ENCODE measurements around the gene DCPS. TPM values are rescaled to one million over a fixed set of nuclear protein-coding genes. Genes with fewer than 3 reads are reported as not detected.
"Not testable (repeated sequence)": the region's sequence is repeated elsewhere in the genome, so short reads cannot be mapped to it uniquely, and the experiment has no call there.

Gene DCPS
- total RNA-seq, 1 experiment from 2014 or later, result 17.1 TPM

DNA sequence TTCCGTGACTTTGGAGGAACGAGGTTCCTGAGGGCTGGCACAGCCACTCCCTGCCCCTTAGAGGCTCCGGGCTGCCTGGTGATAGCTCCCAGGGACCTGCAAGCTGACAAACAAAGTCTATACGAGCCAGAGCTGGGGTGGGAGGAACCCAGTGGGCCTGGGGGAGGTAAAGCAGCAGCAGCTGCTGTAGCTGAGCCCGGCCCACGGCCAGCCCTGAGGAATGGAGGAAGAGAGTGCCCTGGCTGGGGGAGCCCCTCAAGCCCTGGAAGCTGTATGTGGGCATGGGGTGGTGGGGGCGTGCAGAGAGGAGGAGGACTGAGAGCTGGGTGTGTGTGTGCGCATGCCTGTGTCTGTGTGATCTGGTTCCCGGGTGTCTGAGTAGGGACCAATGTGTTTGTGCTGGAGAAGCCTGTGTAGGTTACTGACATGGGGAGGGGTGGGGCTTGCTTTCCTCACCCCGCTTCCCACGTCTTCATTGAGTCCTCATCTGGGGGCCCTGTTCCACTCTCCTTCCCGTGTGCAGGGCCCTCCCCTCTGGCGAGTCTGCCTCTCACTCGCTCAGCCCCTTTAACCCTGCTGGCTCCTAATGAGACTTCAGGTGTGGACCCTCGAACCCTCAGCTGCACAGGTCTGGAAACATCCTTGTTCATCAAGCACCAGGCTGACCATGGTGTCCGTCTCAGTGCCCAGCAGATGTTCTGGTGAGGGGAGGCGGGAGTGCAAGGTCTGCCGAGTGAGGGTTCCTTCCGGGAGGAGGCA, 62.4 kb downstream of the DCPS start:
- in situ Hi-C loops (cut with HindIII; ENCODE audit: low pct_unique_long_range_greater_than_20kb, low sequenced_read_pairs), result no loop called here
- DNase-seq (ENCODE audit: low read depth), result no peak

- not testable (repeated sequence) for DNase-seq (ENCODE audit: low read depth)
These were observed 63.2 kb downstream of the DCPS start for GRCh38 chr11:126366823-126367654.

GRCh38 chr11:126367806-126368205, 63.9 kb downstream of the DCPS start:
- in situ Hi-C loops (cut with HindIII; ENCODE audit: low pct_unique_long_range_greater_than_20kb, low sequenced_read_pairs), result not testable (repeated sequence)

More at GRCh38 chr11:126366823-126367654, 63.2 kb downstream of the DCPS start:
- in situ Hi-C loops (cut with HindIII; ENCODE audit: low pct_unique_long_range_greater_than_20kb, low sequenced_read_pairs), result not testable (repeated sequence)

DNA sequence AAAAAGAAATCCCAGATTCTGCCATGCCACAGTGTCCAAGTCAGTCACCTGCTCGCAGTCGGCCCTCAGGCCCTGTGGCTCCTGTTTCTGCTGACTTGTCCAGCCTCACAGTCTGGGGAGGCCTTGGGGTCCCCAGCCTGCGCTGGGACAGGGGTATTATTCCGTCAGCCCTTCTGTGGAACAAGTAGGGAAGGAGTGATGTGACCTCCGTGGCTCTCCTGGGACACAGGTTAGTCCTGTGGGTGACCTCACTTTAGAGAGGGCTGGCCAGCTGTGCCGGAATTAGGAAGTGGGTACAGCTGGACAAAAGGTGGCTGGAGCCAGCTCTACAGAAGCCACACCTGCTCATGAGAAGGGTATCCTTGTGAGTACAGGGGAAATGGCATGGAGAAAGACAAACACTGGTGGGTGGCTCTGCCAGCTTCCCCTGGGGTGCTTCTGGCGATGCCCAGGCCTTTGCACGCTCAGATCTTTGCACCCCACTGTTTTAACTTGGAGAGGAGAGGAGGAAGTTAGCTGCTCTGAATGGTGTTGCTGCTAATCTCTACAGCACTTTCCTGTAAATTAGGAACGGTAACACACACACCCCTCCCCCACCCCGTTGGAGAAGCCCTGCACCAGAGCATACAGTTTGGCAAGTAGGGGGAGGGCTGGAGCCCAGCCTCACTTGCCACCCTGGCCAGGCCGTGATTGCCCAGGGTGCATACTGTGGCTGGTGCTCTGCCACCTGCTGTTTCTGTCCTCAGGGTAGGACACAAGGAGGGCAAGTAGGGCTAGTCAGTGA, 64.7 kb downstream of the DCPS start:
- in situ Hi-C loops (cut with HindIII; ENCODE audit: low pct_unique_long_range_greater_than_20kb, low sequenced_read_pairs); DNase-seq (ENCODE audit: low read depth): not testable (repeated sequence)

More at GRCh38 chr11:126367806-126368205, 63.9 kb downstream of the DCPS start:
- DNase-seq (ENCODE audit: low read depth), result not testable (repeated sequence)

- DNase-seq (ENCODE audit: low read depth), result no peak
These were observed 66.2 kb downstream of the DCPS start for GRCh38 chr11:126370016-126370415.

DNA sequence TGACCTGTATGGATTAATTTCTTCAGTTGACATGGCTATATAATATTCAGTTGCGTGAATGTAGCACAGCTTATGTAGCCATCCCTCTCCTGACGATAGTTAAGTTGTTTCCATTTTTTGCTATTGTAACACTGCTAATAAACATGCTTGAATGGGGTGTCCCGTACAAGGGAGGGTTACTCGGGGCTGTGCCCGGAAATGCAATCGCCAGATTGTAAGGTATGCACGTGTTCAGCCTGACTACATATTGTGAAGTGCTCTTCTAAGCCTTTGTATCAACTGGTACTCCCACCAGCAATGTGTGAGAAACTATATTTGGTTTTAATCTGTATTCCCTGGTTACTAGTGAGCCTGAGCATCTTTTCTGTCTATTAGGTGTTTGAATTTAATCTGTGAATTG, 67.7 kb downstream of the DCPS start:
- DNase-seq (ENCODE audit: low read depth), result no peak
- in situ Hi-C loops (cut with HindIII; ENCODE audit: low pct_unique_long_range_greater_than_20kb, low sequenced_read_pairs), result no loop called here

More at GRCh38 chr11:126370016-126370415, 66.2 kb downstream of the DCPS start:
- in situ Hi-C loops (cut with HindIII; ENCODE audit: low pct_unique_long_range_greater_than_20kb, low sequenced_read_pairs), result no loop called here

- DNase-seq (ENCODE audit: low read depth), result peak; percentile 69
- in situ Hi-C loops (cut with HindIII; ENCODE audit: low pct_unique_long_range_greater_than_20kb, low sequenced_read_pairs), result not testable (repeated sequence)
These were observed 69.7 kb downstream of the DCPS start for GRCh38 chr11:126373389-126374066.

GRCh38 chr11:126374562-126375300, 70.9 kb downstream of the DCPS start:
- DNase-seq (ENCODE audit: low read depth); in situ Hi-C loops (cut with HindIII; ENCODE audit: low pct_unique_long_range_greater_than_20kb, low sequenced_read_pairs): not testable (repeated sequence)

- in situ Hi-C loops (cut with HindIII; ENCODE audit: low pct_unique_long_range_greater_than_20kb, low sequenced_read_pairs), result no loop called here
- DNase-seq (ENCODE audit: low read depth), result no peak
These were observed 71.9 kb downstream of the DCPS start for GRCh38 chr11:126375726-126376125.

DNA sequence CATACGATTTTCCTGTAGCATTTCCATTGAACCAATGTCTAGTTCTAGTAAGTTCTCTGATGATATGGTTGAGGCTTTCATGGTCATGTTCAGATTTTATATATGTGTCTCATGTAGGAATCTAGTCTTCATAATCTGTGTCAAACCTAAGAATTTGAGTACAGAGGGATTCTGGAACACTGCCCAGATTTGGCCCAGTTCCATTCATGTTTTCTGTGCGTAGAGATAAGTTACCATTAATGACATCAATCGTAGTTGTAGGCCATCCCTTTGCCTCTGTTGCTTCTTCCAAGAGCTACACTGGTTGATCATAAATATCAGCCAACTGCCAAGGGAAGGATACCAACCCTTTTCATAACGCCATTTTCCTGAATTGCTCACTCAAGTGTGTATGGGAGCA, 74.9 kb downstream of the DCPS start:
- in situ Hi-C loops (cut with HindIII; ENCODE audit: low pct_unique_long_range_greater_than_20kb, low sequenced_read_pairs), result no loop called here
- no peak for DNase-seq (ENCODE audit: low read depth)

DNA sequence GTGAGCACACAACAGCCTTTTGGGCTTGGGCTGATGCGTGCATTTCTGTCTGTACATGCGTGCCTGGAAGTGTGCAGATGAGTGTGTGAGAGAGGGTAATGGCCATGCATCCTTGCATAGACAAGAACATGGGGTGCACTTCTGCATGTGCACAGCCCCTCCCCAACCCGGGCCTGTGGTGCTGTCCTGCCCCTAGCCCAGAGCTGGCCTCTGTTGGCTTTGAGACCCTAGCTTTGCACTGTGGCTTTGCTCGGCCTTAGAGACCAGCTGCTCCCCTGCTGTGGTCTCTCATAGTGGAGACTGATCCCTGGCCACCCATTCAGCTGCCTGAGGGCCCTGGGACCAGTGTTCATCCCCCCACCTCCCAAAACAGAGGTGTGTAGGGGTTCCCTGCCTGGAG, 77.0 kb downstream of the DCPS start:
- DNase-seq (ENCODE audit: low read depth), result no peak
- in situ Hi-C loops (cut with HindIII; ENCODE audit: low pct_unique_long_range_greater_than_20kb, low sequenced_read_pairs), result no loop called here

DNA sequence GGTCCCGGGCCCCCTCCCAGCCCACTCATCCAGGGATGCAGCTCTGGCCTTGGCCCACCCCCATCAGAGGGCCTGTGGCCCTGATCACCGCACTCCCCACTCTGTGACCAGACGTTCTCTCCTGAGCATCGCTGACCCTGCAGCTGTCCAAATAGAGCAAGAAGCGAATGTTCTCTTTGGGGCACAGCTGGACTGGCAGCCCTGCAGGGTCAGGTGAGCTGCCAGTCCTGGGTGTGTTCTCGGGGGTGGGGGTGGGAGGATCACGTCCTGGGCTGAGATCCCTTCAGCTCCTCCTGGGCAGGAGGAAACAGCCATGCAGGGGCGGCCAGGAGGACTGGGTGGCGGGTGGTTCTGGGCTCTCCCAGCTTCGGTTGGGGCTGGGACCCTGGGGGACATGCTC, 78.1 kb downstream of the DCPS start:
- in situ Hi-C loops (cut with HindIII; ENCODE audit: low pct_unique_long_range_greater_than_20kb, low sequenced_read_pairs); DNase-seq (ENCODE audit: low read depth): not testable (repeated sequence)

DNA sequence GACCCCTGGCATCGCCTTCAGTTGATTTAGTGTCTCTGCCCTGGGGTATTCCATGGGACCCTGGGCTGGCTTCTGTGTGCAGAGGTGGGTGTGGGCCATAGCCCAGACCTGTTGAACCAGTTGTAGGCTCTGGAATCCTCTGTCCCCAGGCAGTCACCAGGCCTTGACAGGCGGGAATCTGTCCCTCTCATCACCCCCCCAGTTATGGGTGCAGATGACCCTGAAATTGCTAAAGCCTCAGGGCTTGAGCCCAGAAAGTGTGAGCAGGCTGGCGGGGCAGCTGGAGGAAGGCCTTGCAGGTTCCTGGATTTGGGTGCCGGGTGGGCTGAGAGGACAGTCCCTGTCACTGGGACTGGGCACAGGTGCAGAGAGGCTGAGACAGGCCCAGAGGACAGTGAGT, 78.8 kb downstream of the DCPS start:
- in situ Hi-C loops (cut with HindIII; ENCODE audit: low pct_unique_long_range_greater_than_20kb, low sequenced_read_pairs); DNase-seq (ENCODE audit: low read depth): not testable (repeated sequence)

GRCh38 chr11:126383339-126384335, 79.8 kb downstream of the DCPS start:
- DNase-seq (ENCODE audit: low read depth), result no peak
- in situ Hi-C loops (cut with HindIII; ENCODE audit: low pct_unique_long_range_greater_than_20kb, low sequenced_read_pairs), result no loop called here

GRCh38 chr11:126384449-126385070, 80.7 kb downstream of the DCPS start:
- in situ Hi-C loops (cut with HindIII; ENCODE audit: low pct_unique_long_range_greater_than_20kb, low sequenced_read_pairs), result no loop called here
- no peak for DNase-seq (ENCODE audit: low read depth)

Data from Caki2 (cell line).